ENCODE measurements around the gene CCDC178.

GRCh38 chr18:33132657-33133056 is 307.9 kb downstream of the CCDC178 start:
- TF ChIP-seq SIN3A (IDR thresholded peaks at IDR 0.05; ENCODE audit: borderline replicate concordance, insufficient read depth, low read length) (no peak), REST (IDR thresholded peaks at IDR 0.05; ENCODE audit: insufficient read depth in 1 of 2, low read depth in 2 of 2, low read length in 2 of 2) (no peak), TAF1 (IDR thresholded peaks at IDR 0.05; ENCODE audit: borderline replicate concordance, insufficient read depth, low read length) (no peak), POLR2AphosphoS5 (IDR thresholded peaks at IDR 0.05; ENCODE audit: low read depth, low read length) (no peak)
